Ovary (tissue), 3 donors: ENCODE data around the gene CTNNBIP1.

ENCODE experiments used
- CTCF ChIP-seq, 3 donors: fragments of 450-650 bp in 2 of 3; fragments of 200-600 bp in 1 of 3; IDR thresholded peaks; one replicate each; pipeline versions ENCODE4 v1.5.1 to v1.8.0; 2016 to 2022; ENCODE audit warnings: antibody characterized with exemption in 3 of 3, mild to moderate bottlenecking in 1 of 3
- POLR2A ChIP-seq: fragments of 450-650 bp; IDR thresholded peaks from one replicate; pipeline ENCODE4 v1.6.1; 2017; ENCODE audit warnings: antibody characterized with exemption, mild to moderate bottlenecking, moderate library complexity
- donor health status: DM: no; HTN: no; CAD: no.

GRCh38 chr1:9873992-9874391 lies 36.1 kb downstream of the CTNNBIP1 start:
- TF ChIP-seq CTCF (IDR thresholded peaks at IDR 0.05): no peak
- no peak for TF ChIP-seq POLR2A
